ENCODE data around the gene TEN1.

GRCh38 chr17:75933808-75934207 lies 45.2 kb upstream of the TEN1 start:
- TF ChIP-seq ZNF274 (IDR thresholded peaks at IDR 0.05; ENCODE audit: low read depth, low read length): no peak
- TF ChIP-seq SUZ12 (IDR thresholded peaks at IDR 0.05; ENCODE audit: extremely low read depth, insufficient read depth, insufficient read length): no peak
